HG03097 (cell line): ENCODE results near the gene RSPH10B.
"Not testable (repeated sequence)": the region's sequence is repeated elsewhere in the genome, so short reads cannot be mapped to it uniquely, and the experiment has no call there.

ENCODE experiments used
- ATAC-seq: cut with Tn5 transposase; IDR thresholded peaks from one replicate; pipeline ENCODE4 v1.9.1; 2021; ENCODE audit not compliant: unreplicated experiment, low FRiP score

The RSPH10B gene

GRCh38 chr7:5970347-5970911, at the start of gene RSPH10B:
Gene RSPH10B (minus strand): TSS chr7:5970689. CDS start chr7:5967116, 3,573 bp downstream.
- not testable (repeated sequence) for ATAC-seq

- ATAC-seq = no peak
Measured at GRCh38 chr7:6016653-6016966, 46.1 kb upstream of the RSPH10B start.

- ATAC-seq = no peak
Measured at GRCh38 chr7:6015917-6016652, 45.6 kb upstream of the RSPH10B start.

GRCh38 chr7:6012355-6013104, 42.0 kb upstream of the RSPH10B start:
- ATAC-seq = no peak

- no peak for ATAC-seq
Measured at GRCh38 chr7:6011541-6011940, 41.1 kb upstream of the RSPH10B start.

GRCh38 chr7:6010370-6010769, 39.9 kb upstream of the RSPH10B start:
- ATAC-seq = not testable (repeated sequence)

GRCh38 chr7:6008668-6009611, 38.5 kb upstream of the RSPH10B start, which contains the start of the genes AIMP2 and PMS2:
Gene AIMP2 (plus strand): TSS chr7:6009272. CDS start chr7:6009364, 92 bp downstream.
Gene PMS2 (minus strand): TSS chr7:6009049. CDS start chr7:6009019, 30 bp downstream.
- peak; percentile 93 for ATAC-seq

GRCh38 chr7:6007835-6008590, 37.5 kb upstream of the RSPH10B start:
- not testable (repeated sequence) for ATAC-seq

GRCh38 chr7:6007386-6007785, 36.9 kb upstream of the RSPH10B start:
- ATAC-seq = no peak

- no peak for ATAC-seq
Measured at GRCh38 chr7:5997210-5997808, 26.8 kb upstream of the RSPH10B start.

- ATAC-seq = not testable (repeated sequence)
Measured at GRCh38 chr7:5987061-5987460, 16.6 kb upstream of the RSPH10B start.

GRCh38 chr7:5979680-5980314, 9.3 kb upstream of the RSPH10B start:
- not testable (repeated sequence) for ATAC-seq

GRCh38 chr7:5973580-5973979, 3.1 kb upstream of the RSPH10B start:
- not testable (repeated sequence) for ATAC-seq

- not testable (repeated sequence) for ATAC-seq
Measured at GRCh38 chr7:5963810-5964209, 6.7 kb downstream of the RSPH10B start.

GRCh38 chr7:5963205-5963604, 7.3 kb downstream of the RSPH10B start:
- not testable (repeated sequence) for ATAC-seq

GRCh38 chr7:5934945-5935450, 35.5 kb downstream of the RSPH10B start:
- not testable (repeated sequence) for ATAC-seq

GRCh38 chr7:5931905-5932644, 38.4 kb downstream of the RSPH10B start:
- ATAC-seq = not testable (repeated sequence)

GRCh38 chr7:5931250-5931649, 39.2 kb downstream of the RSPH10B start:
- ATAC-seq = not testable (repeated sequence)
